Kidney epithelial cell (primary cell): Measurements from ENCODE around the gene OR51F1. TPM values are rescaled to one million over a fixed set of nuclear protein-coding genes. Genes with fewer than 3 reads are reported as not detected.
"Not testable (repeated sequence)": the region's sequence is repeated elsewhere in the genome, so short reads cannot be mapped to it uniquely, and the experiment has no call there.

Experiments
- DNase-seq: peaks from one replicate; pipeline ENCODE4 v3.0.0-alpha.2; 2010; ENCODE audit warnings: low read depth
- H3K27me3 ChIP-seq: 2 replicates; pipeline ENCODE4 v1.6.0; 2011; ENCODE audit warnings: low read length; ENCODE audit not compliant: control insufficient read depth, insufficient read depth
- H3K36me3 ChIP-seq: 2 replicates; pipeline ENCODE4 v1.5.1; 2011; ENCODE audit warnings: low read length; ENCODE audit not compliant: control insufficient read depth, insufficient read depth
- H3K4me3 ChIP-seq: 2 replicates; pipeline ENCODE4 v1.5.1; 2011; ENCODE audit warnings: low read depth, mild to moderate bottlenecking, control low read depth, low read length
- total RNA-seq: library from RNA; depleted of rRNA; stranded (reverse); fragments of >200 nt; gene quantifications from 2 replicates; pipeline ENCODE4 v1.2.3, GENCODE V29; 2015
- TF ChIP-seq, protein P1 (sequence below): IDR thresholded peaks from 2 replicates; pipeline ENCODE4 v1.5.1; 2011; ENCODE audit warnings: mild to moderate bottlenecking, moderate library complexity, low read length, control low read depth, inconsistent platforms; ENCODE audit not compliant: insufficient read depth, poor library complexity, severe bottlenecking

The OR51F1 gene, protein sequence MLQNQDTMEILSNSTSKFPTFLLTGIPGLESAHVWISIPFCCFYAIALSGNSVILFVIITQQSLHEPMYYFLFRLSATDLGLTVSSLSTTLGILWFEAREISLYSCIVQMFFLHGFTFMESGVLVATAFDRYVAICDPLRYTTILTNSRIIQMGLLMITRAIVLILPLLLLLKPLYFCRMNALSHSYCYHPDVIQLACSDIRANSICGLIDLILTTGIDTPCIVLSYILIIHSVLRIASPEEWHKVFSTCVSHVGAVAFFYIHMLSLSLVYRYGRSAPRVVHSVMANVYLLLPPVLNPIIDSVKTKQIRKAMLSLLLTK
- not detected in 2 replicates for total RNA-seq

DNA sequence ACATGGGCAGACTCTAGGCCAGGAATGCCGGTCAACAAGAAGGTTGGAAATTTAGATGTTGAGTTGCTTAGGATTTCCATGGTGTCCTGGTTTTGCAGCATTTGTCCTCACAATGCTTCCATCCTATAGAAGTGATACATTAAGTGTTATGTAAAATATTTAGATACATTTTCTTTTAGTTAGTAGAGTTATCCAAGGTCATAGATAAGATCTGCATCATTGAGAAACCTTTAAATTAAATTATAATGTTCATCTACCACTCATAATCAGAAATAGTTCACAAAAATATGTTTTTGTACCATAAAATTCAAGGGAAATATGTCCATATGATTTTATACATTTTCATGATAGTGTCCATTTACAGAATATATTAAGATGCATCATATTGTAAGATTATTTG, at the start of gene OR51F1:
Gene OR51F1, minus strand, starts transcription at position 101 of the 400 bp plus-strand sequence. Its CDS starts 0 bp downstream, at position 101.
- TF ChIP-seq, protein P1, sequence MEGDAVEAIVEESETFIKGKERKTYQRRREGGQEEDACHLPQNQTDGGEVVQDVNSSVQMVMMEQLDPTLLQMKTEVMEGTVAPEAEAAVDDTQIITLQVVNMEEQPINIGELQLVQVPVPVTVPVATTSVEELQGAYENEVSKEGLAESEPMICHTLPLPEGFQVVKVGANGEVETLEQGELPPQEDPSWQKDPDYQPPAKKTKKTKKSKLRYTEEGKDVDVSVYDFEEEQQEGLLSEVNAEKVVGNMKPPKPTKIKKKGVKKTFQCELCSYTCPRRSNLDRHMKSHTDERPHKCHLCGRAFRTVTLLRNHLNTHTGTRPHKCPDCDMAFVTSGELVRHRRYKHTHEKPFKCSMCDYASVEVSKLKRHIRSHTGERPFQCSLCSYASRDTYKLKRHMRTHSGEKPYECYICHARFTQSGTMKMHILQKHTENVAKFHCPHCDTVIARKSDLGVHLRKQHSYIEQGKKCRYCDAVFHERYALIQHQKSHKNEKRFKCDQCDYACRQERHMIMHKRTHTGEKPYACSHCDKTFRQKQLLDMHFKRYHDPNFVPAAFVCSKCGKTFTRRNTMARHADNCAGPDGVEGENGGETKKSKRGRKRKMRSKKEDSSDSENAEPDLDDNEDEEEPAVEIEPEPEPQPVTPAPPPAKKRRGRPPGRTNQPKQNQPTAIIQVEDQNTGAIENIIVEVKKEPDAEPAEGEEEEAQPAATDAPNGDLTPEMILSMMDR: no peak
- no peaks in the 10 kb centered on the region for H3K36me3 ChIP-seq

DNA sequence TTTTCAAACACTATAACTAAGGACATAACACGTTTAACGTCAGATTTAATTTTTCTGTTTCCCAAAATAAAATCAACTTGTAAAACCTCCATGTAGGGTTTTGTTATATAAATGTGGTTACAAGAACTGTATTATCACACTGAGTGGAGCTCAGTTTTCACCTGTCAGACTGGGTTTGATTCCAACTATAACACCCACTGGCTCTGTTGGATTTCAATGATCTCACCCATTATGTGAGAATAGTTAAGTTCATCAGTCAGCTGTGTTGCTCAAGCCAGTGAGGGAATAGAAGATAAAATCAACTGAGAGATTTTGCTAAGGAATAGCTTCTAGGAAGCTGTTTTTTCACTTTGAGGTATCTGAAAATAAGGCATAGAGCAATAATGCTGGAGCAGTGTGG, 39.5 kb upstream of the OR51F1 start:
- no peak for DNase-seq
- TF ChIP-seq, protein P1: no peak
- Histone ChIP-seq H3K27me3 (no peaks in the 10 kb centered on the region), H3K4me3 (no peak overlapping the region), H3K36me3 (no peaks in the 10 kb centered on the region)

More for the DNA sequence above, at the start of gene OR51F1:
- Histone ChIP-seq H3K27me3 (no peaks in the 10 kb centered on the region), H3K4me3 (no peak within 1 kb of the TSS)
- no peak for DNase-seq

DNA sequence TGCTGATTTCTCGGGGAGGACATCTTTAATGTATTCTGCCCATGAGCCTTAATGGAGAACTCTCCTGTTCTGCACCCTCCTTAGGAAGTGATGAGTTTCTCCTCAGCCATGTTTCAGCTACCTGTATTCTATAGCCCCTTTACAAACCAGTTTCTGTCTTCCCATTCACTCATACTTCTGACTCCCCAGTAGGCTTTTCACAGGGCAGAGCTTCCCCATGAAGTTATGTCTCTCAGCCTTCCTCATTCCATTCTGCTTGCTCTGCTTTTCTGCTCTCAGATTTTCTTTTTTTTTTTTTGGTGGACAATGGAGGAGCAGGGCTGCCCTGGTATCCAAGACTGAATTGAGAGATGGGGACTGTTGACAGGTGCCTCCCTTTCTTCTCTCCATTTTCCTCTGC, 38.7 kb upstream of the OR51F1 start:
- no peak overlapping the region for H3K4me3 ChIP-seq
- H3K36me3 ChIP-seq: no peaks in the 10 kb centered on the region
- DNase-seq: no peak
- no peaks in the 10 kb centered on the region for H3K27me3 ChIP-seq
- TF ChIP-seq, protein P1: no peak

DNA sequence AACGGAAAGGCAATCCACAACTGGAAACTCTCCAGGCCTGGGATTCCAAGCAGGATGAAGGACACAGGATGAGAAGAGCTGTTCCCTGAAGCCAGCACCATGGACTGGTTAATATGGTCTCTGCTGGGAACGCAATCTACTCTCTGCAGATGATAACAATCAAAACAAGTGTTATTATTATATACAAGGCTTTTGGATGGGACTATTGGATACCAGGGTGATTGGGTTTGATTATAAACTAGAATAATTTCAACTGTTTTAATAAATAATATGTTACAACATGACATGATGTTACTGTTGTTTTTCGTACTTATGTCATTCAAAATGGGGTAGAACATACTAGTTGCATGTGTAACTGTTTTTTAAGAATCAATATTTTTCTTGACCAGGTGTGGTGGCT, 34.5 kb upstream of the OR51F1 start, which contains the start of gene OR52R1:
Gene OR52R1, minus strand, starts transcription at position 101 of the 400 bp plus-strand sequence. Its CDS starts 0 bp downstream, at position 101.
- no peaks in the 10 kb centered on the region for H3K36me3 ChIP-seq
- DNase-seq: no peak
- no peak within 1 kb of the TSS for H3K4me3 ChIP-seq
- H3K27me3 ChIP-seq: no peaks in the 10 kb centered on the region
- TF ChIP-seq, protein P1: no peak

DNA sequence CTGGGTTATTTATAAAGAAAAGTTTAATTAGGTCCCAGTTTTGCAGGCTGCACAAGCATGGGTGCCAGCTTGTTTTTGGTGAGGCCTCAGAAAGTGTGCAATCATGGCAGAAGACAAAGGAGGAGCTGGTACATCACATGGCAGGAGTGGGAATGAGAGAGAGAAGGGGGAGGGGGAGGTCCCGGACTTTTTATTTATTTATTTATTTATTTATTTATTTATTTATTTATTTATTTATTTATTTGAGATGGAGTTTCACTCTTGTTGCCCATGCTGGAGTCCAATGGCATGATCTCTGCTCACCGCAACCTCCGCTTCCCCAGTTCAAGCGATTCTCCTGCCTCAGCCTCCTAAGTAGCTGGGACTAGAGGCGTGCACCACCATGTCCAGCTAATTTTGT, 31.6 kb upstream of the OR51F1 start:
- H3K4me3 ChIP-seq, DNase-seq, H3K36me3 ChIP-seq, H3K27me3 ChIP-seq: not testable (repeated sequence)

DNA sequence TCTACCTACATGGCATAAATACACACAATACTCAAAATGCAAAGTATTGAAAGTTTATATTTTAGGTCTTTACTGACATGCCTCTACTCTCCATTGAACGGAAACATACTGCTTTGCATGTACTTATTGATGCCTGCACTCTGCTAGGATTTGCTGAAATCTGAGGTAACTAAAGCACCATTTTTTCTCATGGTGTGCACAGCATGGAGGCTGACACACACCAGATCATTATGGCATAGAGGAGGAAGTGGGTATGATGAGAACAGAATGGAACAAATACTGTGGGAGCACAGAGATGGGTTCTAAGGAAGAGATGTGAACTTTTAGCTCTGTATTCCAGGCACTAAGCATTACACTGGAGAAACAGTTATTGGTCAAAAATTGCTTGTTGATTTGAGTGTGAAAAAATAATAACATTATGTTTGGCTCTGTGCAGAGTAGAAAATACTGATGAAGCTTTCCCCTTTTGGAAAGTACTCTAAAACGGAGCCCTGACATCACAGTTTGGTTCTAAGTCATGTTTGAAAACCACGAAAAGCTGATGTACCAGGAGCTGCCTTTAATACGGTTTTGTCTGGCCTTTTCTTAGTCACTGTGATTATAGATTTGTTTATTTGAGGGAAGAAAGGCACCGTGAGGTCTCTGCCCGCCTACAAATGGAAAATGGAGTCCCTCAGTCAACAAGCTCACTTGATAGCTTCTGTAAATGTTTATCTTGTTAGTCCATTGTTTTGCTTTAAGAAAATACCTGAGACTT, 28.9 kb upstream of the OR51F1 start:
- H3K4me3 ChIP-seq: no peak overlapping the region
- no peaks in the 10 kb centered on the region for H3K36me3 ChIP-seq
- TF ChIP-seq, protein P1: no peak
- DNase-seq: no peak
- no peaks in the 10 kb centered on the region for H3K27me3 ChIP-seq
